MM.1S (cell line): Measurements from ENCODE around the gene CCDC88C.

Source experiments
- EZH2 ChIP-seq: fragments of 300-600 bp; sonication (generic); optimal IDR thresholded peaks from 2 replicates; pipeline ENCODE3; 2017; ENCODE audit warnings: low read depth, mild to moderate bottlenecking, antibody characterized with exemption, low read length, mixed read lengths
- EZH2phosphoT487 ChIP-seq: fragments of 300-600 bp; sonication (generic); IDR thresholded peaks from 2 replicates; pipeline ENCODE4 v1.6.1; 2018; ENCODE audit warnings: antibody characterized with exemption, low read length
- TF ChIP-seq, protein P1 (sequence below): fragments of 300-600 bp; sonication (generic); IDR thresholded peaks from 2 replicates; pipeline ENCODE4 v1.5.1; 2016; ENCODE audit warnings: antibody characterized with exemption, low read length, mixed read lengths

GRCh38 chr14:91256661-91257060, 161.0 kb downstream of the CCDC88C start:
- TF ChIP-seq, protein P1, sequence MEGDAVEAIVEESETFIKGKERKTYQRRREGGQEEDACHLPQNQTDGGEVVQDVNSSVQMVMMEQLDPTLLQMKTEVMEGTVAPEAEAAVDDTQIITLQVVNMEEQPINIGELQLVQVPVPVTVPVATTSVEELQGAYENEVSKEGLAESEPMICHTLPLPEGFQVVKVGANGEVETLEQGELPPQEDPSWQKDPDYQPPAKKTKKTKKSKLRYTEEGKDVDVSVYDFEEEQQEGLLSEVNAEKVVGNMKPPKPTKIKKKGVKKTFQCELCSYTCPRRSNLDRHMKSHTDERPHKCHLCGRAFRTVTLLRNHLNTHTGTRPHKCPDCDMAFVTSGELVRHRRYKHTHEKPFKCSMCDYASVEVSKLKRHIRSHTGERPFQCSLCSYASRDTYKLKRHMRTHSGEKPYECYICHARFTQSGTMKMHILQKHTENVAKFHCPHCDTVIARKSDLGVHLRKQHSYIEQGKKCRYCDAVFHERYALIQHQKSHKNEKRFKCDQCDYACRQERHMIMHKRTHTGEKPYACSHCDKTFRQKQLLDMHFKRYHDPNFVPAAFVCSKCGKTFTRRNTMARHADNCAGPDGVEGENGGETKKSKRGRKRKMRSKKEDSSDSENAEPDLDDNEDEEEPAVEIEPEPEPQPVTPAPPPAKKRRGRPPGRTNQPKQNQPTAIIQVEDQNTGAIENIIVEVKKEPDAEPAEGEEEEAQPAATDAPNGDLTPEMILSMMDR: no peak
- TF ChIP-seq EZH2phosphoT487: no peak
- TF ChIP-seq EZH2: no peak
